Naive thymus-derived CD4-positive, alpha-beta T cell (primary cell): ENCODE measurements around the gene TSPAN19. TPM values are rescaled to one million over a fixed set of nuclear protein-coding genes. Genes with fewer than 3 reads are reported as not detected.
A peak's percentile ranks its signal among the peaks of the same experiment; 100 is the strongest.

Experiments
- ATAC-seq: fragments of 150-1000 bp; cut with Tn5 transposase; 2 replicates; pipeline ENCODE4 v1.10.0; 2021; ENCODE audit warnings: mild to moderate bottlenecking, moderate library complexity
- CTCF ChIA-PET: fragments of 350-600 bp; sonication (Branson Sonifier 250); formaldehyde crosslinking; loops from one replicate; lab custom pipeline; 2021; ENCODE audit warnings: antibody characterized with exemption; lab: Charles Lee
- POLR2A ChIA-PET: fragments of 350-600 bp; sonication (Branson Sonifier 250); formaldehyde crosslinking; loops from one replicate; lab custom pipeline; 2021; ENCODE audit warnings: antibody characterized with exemption, inconsistent platforms; lab: Charles Lee
- DNase-seq, 9 donors: peaks; one replicate each; pipeline versions ENCODE4 v3.0.0 to v3.0.0-alpha.2; 2020 to 2022; ENCODE audit warnings: mixed read lengths in 1 of 9
- H3K27ac ChIP-seq: one replicate; pipeline ENCODE4 v1.7.0; 2013; ENCODE audit warnings: mild to moderate bottlenecking, low read depth, low read length, moderate library complexity
- H3K27me3 ChIP-seq, 2 donors: one replicate each; pipeline ENCODE4 v1.7.0; 2013; ENCODE audit warnings: low read length in 2 of 2, mild to moderate bottlenecking in 2 of 2, moderate library complexity in 2 of 2; ENCODE audit not compliant: control insufficient read depth in 2 of 2, insufficient read depth in 2 of 2
- H3K36me3 ChIP-seq, 3 experiments: 1 replicate in 2 of 3; 2 replicates in 1 of 3; pipeline ENCODE4 v1.7.0; 2013; ENCODE audit warnings: low read length in 3 of 3, mild to moderate bottlenecking in 3 of 3, moderate library complexity in 1 of 3; ENCODE audit not compliant: insufficient read depth in 3 of 3, control insufficient read depth in 2 of 3
- H3K4me1 ChIP-seq, 2 donors: one replicate each; pipeline ENCODE4 v1.7.0; 2013; ENCODE audit warnings: low read length in 2 of 2, mild to moderate bottlenecking in 2 of 2, moderate library complexity in 1 of 2; ENCODE audit not compliant: control insufficient read depth in 2 of 2, insufficient read depth in 2 of 2
- H3K4me3 ChIP-seq: 2 replicates; pipeline ENCODE4 v1.7.0; 2013; ENCODE audit warnings: mild to moderate bottlenecking, low read length
- H3K9me3 ChIP-seq, 3 experiments: 1 replicate in 2 of 3; 2 replicates in 1 of 3; pipeline ENCODE4 v1.7.0; 2013; ENCODE audit warnings: low read length in 3 of 3; ENCODE audit not compliant: control insufficient read depth in 2 of 3
- H3K27ac Mint-ChIP-seq, 9 donors: one replicate each; pipeline ENCODE4 v1.8.0; 2020 to 2022; ENCODE audit warnings: mixed read lengths in 9 of 9, mild to moderate bottlenecking in 8 of 9, moderate library complexity in 5 of 9, inconsistent platforms in 2 of 9
- H3K27me3 Mint-ChIP-seq, 5 donors: one replicate each; pipeline ENCODE4 v1.8.0; 2021 to 2022; ENCODE audit warnings: mixed read lengths in 5 of 5, mild to moderate bottlenecking in 1 of 5
- H3K36me3 Mint-ChIP-seq, 5 donors: one replicate each; pipeline ENCODE4 v1.8.0; 2020 to 2022; ENCODE audit warnings: mixed read lengths in 5 of 5, mild to moderate bottlenecking in 3 of 5, inconsistent platforms in 1 of 5
- H3K4me1 Mint-ChIP-seq, 7 donors: one replicate each; pipeline ENCODE4 v1.8.0; 2020 to 2022; ENCODE audit warnings: mixed read lengths in 7 of 7, mild to moderate bottlenecking in 3 of 7, inconsistent platforms in 1 of 7
- H3K4me3 Mint-ChIP-seq, 10 donors: one replicate each; pipeline ENCODE4 v1.8.0; 2020 to 2022; ENCODE audit warnings: mild to moderate bottlenecking in 10 of 10, mixed read lengths in 10 of 10, moderate library complexity in 6 of 10, inconsistent platforms in 2 of 10
- H3K9me3 Mint-ChIP-seq, 11 donors: one replicate each; pipeline ENCODE4 v1.8.0; 2020 to 2022; ENCODE audit warnings: mixed read lengths in 11 of 11, mild to moderate bottlenecking in 4 of 11, inconsistent platforms in 1 of 11, moderate library complexity in 1 of 11
- intact Hi-C, 2 donors: fragments of 100-400 bp; cut with micrococcal nuclease; formaldehyde crosslinking; loops; one replicate each; pipeline ENCODE4 v1.15.1; 2023
- polyA plus RNA-seq, 2 donors: library from polyadenylated mRNA; unstranded; fragments of 300-500 nt; fragmentation: Illumina TruSeq; gene quantifications; one replicate each; pipeline ENCODE4 v1.2.3, GENCODE V29; 2021
- total RNA-seq, 6 experiments: library from RNA in 5 of 6; stranded (reverse) in 5 of 6; gene quantifications; 1 replicate in 5 of 6; 2 replicates in 1 of 6; pipeline ENCODE4 v1.2.3 and lab custom pipeline; 2021 to 2026

Gene TSPAN19
- total and polyA plus RNA-seq, 7 experiments from 2014 or later: not detected

- no peak overlapping the region for H3K4me3 Mint-ChIP-seq
- Histone ChIP-seq H3K4me1 (no peaks in the 10 kb centered on the region), H3K4me3 (no peak overlapping the region), H3K27ac (no peak overlapping the region), H3K9me3 (no peaks in the 10 kb centered on the region), H3K27me3 (no peaks in the 10 kb centered on the region), H3K36me3 (no peaks in the 10 kb centered on the region)
- ChIA-PET POLR2A (no interaction called here), CTCF (no interaction called here)
- peaks cover 0 to 3% (median 0%) of the 10 kb centered on the region in 11 donors for H3K9me3 Mint-ChIP-seq
- peaks cover 0 to 2% (median 0%) of the 10 kb centered on the region in 7 donors for H3K4me1 Mint-ChIP-seq
- intact Hi-C loops: no loop called here
- no peak overlapping the region for H3K27ac Mint-ChIP-seq
- DNase-seq (no peak), ATAC-seq (no peak)
- peaks cover 0 to 6% (median 0%) of the 10 kb centered on the region in 5 donors for H3K27me3 Mint-ChIP-seq
- H3K36me3 Mint-ChIP-seq: no peaks in the 10 kb centered on the region
These were observed 23.5 kb upstream of the TSPAN19 start for GRCh38 chr12:85059594-85059993.

GRCh38 chr12:85058339-85058738, 22.3 kb upstream of the TSPAN19 start:
- POLR2A ChIA-PET: no interaction called here
- no peak for ATAC-seq
- intact Hi-C loops: no loop called here

GRCh38 chr12:85057370-85057963, 21.4 kb upstream of the TSPAN19 start:
- CTCF ChIA-PET: no interaction called here
- Mint-ChIP-seq H3K4me3 (no peak overlapping the region), H3K36me3 (no peaks in the 10 kb centered on the region), H3K9me3 (peaks cover 0 to 1% (median 0%) of the 10 kb centered on the region in 11 donors), H3K27me3 (peaks cover 0 to 6% (median 0%) of the 10 kb centered on the region in 5 donors), H3K4me1 (peaks cover 0 to 2% (median 0%) of the 10 kb centered on the region in 7 donors), H3K27ac (no peak overlapping the region)
- ATAC-seq (no peak), DNase-seq (peak in 3 of 9 donors; percentile 2 to 11 (median 7))
- no peaks in the 10 kb centered on the region for H3K9me3 ChIP-seq
- H3K4me1 ChIP-seq: no peaks in the 10 kb centered on the region
- no peaks in the 10 kb centered on the region for H3K27me3 ChIP-seq
- intact Hi-C loops: loop anchor here (1.0 kb wide), 1 partner anchor 183 kb away; no protein-coding TSS in a partner anchor
- H3K36me3 ChIP-seq: no peaks in the 10 kb centered on the region
- H3K4me3 ChIP-seq: no peak overlapping the region
- no peak overlapping the region for H3K27ac ChIP-seq
- POLR2A ChIA-PET: no interaction called here

More at GRCh38 chr12:85058339-85058738, 22.3 kb upstream of the TSPAN19 start:
- Mint-ChIP-seq H3K36me3 (no peaks in the 10 kb centered on the region), H3K27me3 (peaks cover 0 to 6% (median 0%) of the 10 kb centered on the region in 5 donors), H3K9me3 (no peaks in the 10 kb centered on the region), H3K4me1 (peaks cover 0 to 2% (median 0%) of the 10 kb centered on the region in 7 donors), H3K27ac (no peak overlapping the region), H3K4me3 (no peak overlapping the region)
- H3K4me1 ChIP-seq: no peaks in the 10 kb centered on the region
- H3K27ac ChIP-seq: no peak overlapping the region
- H3K9me3 ChIP-seq: no peaks in the 10 kb centered on the region
- CTCF ChIA-PET: no interaction called here
- no peak overlapping the region for H3K4me3 ChIP-seq
- no peaks in the 10 kb centered on the region for H3K27me3 ChIP-seq
- DNase-seq: no peak
- no peaks in the 10 kb centered on the region for H3K36me3 ChIP-seq

- Histone ChIP-seq H3K4me1 (no peaks in the 10 kb centered on the region), H3K27ac (no peak overlapping the region), H3K4me3 (no peak overlapping the region), H3K27me3 (no peaks in the 10 kb centered on the region), H3K9me3 (no peaks in the 10 kb centered on the region), H3K36me3 (no peaks in the 10 kb centered on the region)
- ChIA-PET POLR2A (no interaction called here), CTCF (no interaction called here)
- H3K36me3 Mint-ChIP-seq: no peaks in the 10 kb centered on the region
- H3K4me3 Mint-ChIP-seq: no peak overlapping the region
- DNase-seq (no peak), ATAC-seq (no peak)
- intact Hi-C loops: no loop called here
- peaks cover 0 to 5% (median 0%) of the 10 kb centered on the region in 5 donors for H3K27me3 Mint-ChIP-seq
- peaks cover 0 to 4% (median 0%) of the 10 kb centered on the region in 11 donors for H3K9me3 Mint-ChIP-seq
- H3K4me1 Mint-ChIP-seq: no peaks in the 10 kb centered on the region
- no peak overlapping the region for H3K27ac Mint-ChIP-seq
These were observed 7.8 kb upstream of the TSPAN19 start for GRCh38 chr12:85043829-85044228.

GRCh38 chr12:85041395-85041794, 5.3 kb upstream of the TSPAN19 start:
- no peak overlapping the region for H3K4me3 Mint-ChIP-seq
- H3K4me3 ChIP-seq: no peak overlapping the region
- no peaks in the 10 kb centered on the region for H3K36me3 Mint-ChIP-seq
- no peak for DNase-seq
- intact Hi-C loops: no loop called here
- H3K4me1 Mint-ChIP-seq: peaks cover 0 to 3% (median 1%) of the 10 kb centered on the region in 7 donors
- no peaks in the 10 kb centered on the region for H3K36me3 ChIP-seq
- no peaks in the 10 kb centered on the region for H3K9me3 Mint-ChIP-seq
- no peaks in the 10 kb centered on the region for H3K9me3 ChIP-seq
- no peak overlapping the region for H3K27ac Mint-ChIP-seq
- CTCF ChIA-PET: no interaction called here
- H3K27me3 ChIP-seq: no peaks in the 10 kb centered on the region
- peaks cover 0 to 7% (median 4%) of the 10 kb centered on the region in 5 donors for H3K27me3 Mint-ChIP-seq
- no peak for ATAC-seq
- POLR2A ChIA-PET: no interaction called here
- no peak overlapping the region for H3K27ac ChIP-seq
- no peaks in the 10 kb centered on the region for H3K4me1 ChIP-seq

GRCh38 chr12:85036733-85037132, 656 bp upstream of the TSPAN19 start:
- H3K36me3 ChIP-seq: no peaks in the 10 kb centered on the region
- Mint-ChIP-seq H3K27me3 (peaks cover 0 to 15% (median 6%) of the 10 kb centered on the region in 5 donors), H3K27ac (no peak overlapping the region), H3K4me3 (peak overlapping the region in 9 of 10 donors; percentile 38 to 82 (median 70)), H3K4me1 (peaks cover 0 to 9% (median 5%) of the 10 kb centered on the region in 7 donors), H3K36me3 (no peaks in the 10 kb centered on the region), H3K9me3 (peaks cover 0 to 4% (median 0%) of the 10 kb centered on the region in 11 donors)
- no peaks in the 10 kb centered on the region for H3K4me1 ChIP-seq
- H3K9me3 ChIP-seq: no peaks in the 10 kb centered on the region
- intact Hi-C loops: no loop called here
- ATAC-seq: no peak
- ChIA-PET POLR2A (no interaction called here), CTCF (interaction anchor here (0.6 kb wide), 1 partner anchor 1635 kb away, joined by 3 read pairs; no protein-coding TSS in a partner anchor)
- DNase-seq: no peak
- H3K4me3 ChIP-seq: no peak overlapping the region
- H3K27me3 ChIP-seq: no peaks in the 10 kb centered on the region
- no peak overlapping the region for H3K27ac ChIP-seq

GRCh38 chr12:85029456-85029855, 6.6 kb downstream of the TSPAN19 start:
- peak in 1 of 9 donors; percentile 9 for DNase-seq
- POLR2A ChIA-PET: no interaction called here

More at GRCh38 chr12:85029456-85029855, 6.6 kb downstream of the TSPAN19 start:
- Mint-ChIP-seq H3K4me3 (no peak overlapping the region), H3K36me3 (no peaks in the 10 kb centered on the region), H3K27ac (no peak overlapping the region), H3K9me3 (peaks cover 0 to 4% (median 0%) of the 10 kb centered on the region in 11 donors), H3K27me3 (peaks cover 0 to 9% (median 0%) of the 10 kb centered on the region in 5 donors), H3K4me1 (no peaks in the 10 kb centered on the region)
- H3K36me3 ChIP-seq: no peaks in the 10 kb centered on the region
- intact Hi-C loops: loop anchor here (1.0 kb wide), 1 partner anchor 155 kb away; no protein-coding TSS in a partner anchor
- no peaks in the 10 kb centered on the region for H3K9me3 ChIP-seq
- H3K4me3 ChIP-seq: no peak overlapping the region
- H3K4me1 ChIP-seq: no peaks in the 10 kb centered on the region
- CTCF ChIA-PET: interaction anchor here (2.0 kb wide), 1 partner anchor 157 kb away, joined by 5 read pairs; no protein-coding TSS in a partner anchor
- no peaks in the 10 kb centered on the region for H3K27me3 ChIP-seq
- H3K27ac ChIP-seq: no peak overlapping the region
- no peak for ATAC-seq
